Activated naive CD8-positive, alpha-beta T cell treated with anti-CD3 and anti-CD28 coated beads, Interleukin-2, amount 10 ng/mL, durations not matched to agents 7 days and 5 days (primary cell): ENCODE data around the gene ICAM4. TPM values are rescaled to one million over a fixed set of nuclear protein-coding genes. Genes with fewer than 3 reads are reported as not detected.
A peak's percentile ranks its signal among the peaks of the same experiment; 100 is the strongest.
"Not testable (repeated sequence)": the region's sequence is repeated elsewhere in the genome, so short reads cannot be mapped to it uniquely, and the experiment has no call there.

Source experiments
- ATAC-seq: fragments of 150-1000 bp; cut with Tn5 transposase; one replicate; pipeline ENCODE4 v1.10.0; 2021; ENCODE audit warnings: low read depth, moderate library complexity
- POLR2A ChIA-PET: fragments of 350-600 bp; sonication (Branson Sonifier 250); formaldehyde crosslinking; loops from one replicate; lab custom pipeline; 2021; ENCODE audit warnings: antibody characterized with exemption; lab: Charles Lee
- DNase-seq: peaks from one replicate; pipeline ENCODE4 v3.0.0; 2021
- H3K27ac Mint-ChIP-seq: one replicate; pipeline ENCODE4 v1.8.0; 2022; ENCODE audit warnings: mild to moderate bottlenecking, mixed read lengths
- H3K27me3 Mint-ChIP-seq: one replicate; pipeline ENCODE4 v1.8.0; 2022; ENCODE audit warnings: mild to moderate bottlenecking, moderate library complexity, mixed read lengths
- H3K36me3 Mint-ChIP-seq: one replicate; pipeline ENCODE4 v1.8.0; 2021; ENCODE audit warnings: mild to moderate bottlenecking, mixed read lengths
- H3K4me1 Mint-ChIP-seq: one replicate; pipeline ENCODE4 v1.8.0; 2021; ENCODE audit warnings: mixed read lengths
- H3K4me3 Mint-ChIP-seq: one replicate; pipeline ENCODE4 v1.8.0; 2022; ENCODE audit warnings: mild to moderate bottlenecking, moderate library complexity, mixed read lengths
- H3K9me3 Mint-ChIP-seq: one replicate; pipeline ENCODE4 v1.8.0; 2021; ENCODE audit warnings: mixed read lengths
- total RNA-seq, 2 experiments: library from RNA; stranded (reverse); gene quantifications; one replicate each; pipeline ENCODE4 v1.2.3, GENCODE V29; 2021

Gene ICAM4
- total RNA-seq, 2 experiments from 2014 or later = 1.2 to 1.7 TPM

DNA sequence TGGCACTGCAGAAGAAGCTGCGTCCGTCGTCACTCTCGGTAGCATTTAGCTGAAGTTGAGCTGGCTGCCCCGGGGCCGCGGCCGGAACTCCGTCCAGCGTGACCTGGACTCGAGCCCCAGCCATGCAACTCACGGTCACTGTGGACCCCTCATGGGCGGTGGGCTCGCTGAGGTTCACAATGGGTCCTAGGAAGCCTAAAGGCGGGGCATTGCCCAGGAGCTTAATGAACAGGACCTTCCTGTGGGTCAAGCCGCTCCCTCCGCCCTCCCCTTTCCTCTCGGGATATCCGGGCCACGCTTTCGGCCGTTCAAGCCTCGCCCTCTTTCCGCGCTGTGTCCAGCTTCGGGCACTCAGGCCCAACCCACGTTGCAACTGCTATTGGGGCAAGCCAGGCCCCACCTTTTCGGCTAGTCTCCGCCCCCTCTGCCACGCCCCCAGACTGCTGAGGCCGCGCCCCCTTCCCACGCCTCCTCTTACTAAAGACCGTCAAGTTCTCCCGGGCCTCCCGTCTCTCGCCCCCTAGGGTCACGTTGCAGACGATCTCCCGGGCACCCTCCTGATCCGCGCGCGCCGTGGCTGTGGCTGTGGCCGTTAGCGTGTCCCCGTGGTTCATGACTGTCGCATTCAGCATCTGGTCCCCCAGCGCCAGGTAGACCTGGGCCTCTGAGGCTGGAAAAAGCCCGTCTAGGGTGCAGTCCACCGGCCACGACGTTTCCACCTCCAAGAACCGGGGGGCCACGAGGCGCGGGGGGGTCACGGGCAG lies 48.0 kb downstream of the ICAM4 start:
- POLR2A ChIA-PET = interaction anchor here (1.1 to 2.2 kb wide), 6 partner anchors 8 to 54 kb away, joined by 3 to 12 read pairs (median 6); partner anchors contain the start of genes FDX2 and TYK2
- Mint-ChIP-seq H3K36me3 (peaks cover 12% of the 10 kb centered on the region), H3K27me3 (no peaks in the 10 kb centered on the region), H3K27ac (no peak overlapping the region), H3K4me1 (peaks cover 33% of the 10 kb centered on the region), H3K4me3 (no peak overlapping the region), H3K9me3 (no peaks in the 10 kb centered on the region)
- DNase-seq (peak; percentile 61), ATAC-seq (no peak)

- no peak overlapping the region for H3K27ac Mint-ChIP-seq
- POLR2A ChIA-PET = interaction anchor here (1.7 kb wide), 1 partner anchor 47 kb away, joined by 5 read pairs; no protein-coding TSS in a partner anchor
- no peak overlapping the region for H3K4me3 Mint-ChIP-seq
These were observed 48.7 kb downstream of the ICAM4 start for GRCh38 chr19:10335352-10335985.

GRCh38 chr19:10336725-10337124 lies 50.0 kb downstream of the ICAM4 start:
- not testable (repeated sequence) for H3K27ac Mint-ChIP-seq
- POLR2A ChIA-PET = interaction anchor here (0.6 to 1.3 kb wide), 3 partner anchors 44 to 326 kb away, joined by 3 to 4 read pairs (median 4); partner anchors contain the start of gene TYK2

More at GRCh38 chr19:10335352-10335985, 48.7 kb downstream of the ICAM4 start:
- DNase-seq (no peak), ATAC-seq (no peak)
- Mint-ChIP-seq H3K4me1 (peaks cover 35% of the 10 kb centered on the region), H3K9me3 (no peaks in the 10 kb centered on the region), H3K36me3 (peaks cover 12% of the 10 kb centered on the region), H3K27me3 (no peaks in the 10 kb centered on the region)

More at GRCh38 chr19:10336725-10337124, 50.0 kb downstream of the ICAM4 start:
- Mint-ChIP-seq H3K4me1 (peaks cover 36% of the 10 kb centered on the region), H3K4me3 (peak overlapping the region; percentile 30), H3K36me3 (peaks cover 12% of the 10 kb centered on the region)
- ATAC-seq, H3K9me3 Mint-ChIP-seq, H3K27me3 Mint-ChIP-seq, DNase-seq: not testable (repeated sequence)

Other genes with a start within 250 kb of the ICAM4 start
- gene SHFL, start 200.6 kb upstream of the ICAM4 start, total RNA-seq = 100 to 1,000 TPM; 118 to 126 TPM
- gene ANGPTL6, start 184.3 kb upstream of the ICAM4 start, total RNA-seq = 1 to 10 TPM; 3.8 to 4.7 TPM
- 100 to 1,000 TPM; 104 to 112 TPM for gene PPAN, start 180.6 kb upstream of the ICAM4 start, total RNA-seq
- 10 to 100 TPM; 51.8 to 53.6 TPM for gene P2RY11, start 175.3 kb upstream of the ICAM4 start, total RNA-seq
- gene EIF3G, start 167.1 kb upstream of the ICAM4 start, total RNA-seq = 100 to 1,000 TPM; 262 to 264 TPM
- 100 to 1,000 TPM; 347 to 384 TPM for gene DNMT1, start 92.0 kb upstream of the ICAM4 start, total RNA-seq
- 1 to 10 TPM; 6.4 to 7.1 TPM for gene S1PR2, start 55.6 kb upstream of the ICAM4 start, total RNA-seq
- gene MRPL4, start 34.7 kb upstream of the ICAM4 start, total RNA-seq = 10 to 100 TPM; 55.8 to 59.9 TPM
- gene ICAM1, start 15.8 kb upstream of the ICAM4 start, total RNA-seq = 10 to 100 TPM in 1 of 2 experiments, 1 to 10 TPM in 1; 9.5 to 11.7 TPM
- under 1 TPM; 0.62 to 0.83 TPM for gene ICAM5, start 3.0 kb downstream of the ICAM4 start, total RNA-seq
- gene ZGLP1, start 22.9 kb downstream of the ICAM4 start, total RNA-seq = 1 to 10 TPM; 3.9 to 5.0 TPM
- gene FDX2, start 29.1 kb downstream of the ICAM4 start, total RNA-seq = 1 to 10 TPM; 7.6 to 9.4 TPM
- 10 to 100 TPM; 77.9 to 78.5 TPM for gene RAVER1, start 46.6 kb downstream of the ICAM4 start, total RNA-seq
- 100 to 1,000 TPM; 182 to 189 TPM for gene ICAM3, start 52.7 kb downstream of the ICAM4 start, total RNA-seq
- gene TYK2, start 93.6 kb downstream of the ICAM4 start, total RNA-seq = 100 to 1,000 TPM; 277 to 290 TPM
- 100 to 1,000 TPM; 242 to 248 TPM for gene CDC37, start 116.6 kb downstream of the ICAM4 start, total RNA-seq
- 10 to 100 TPM; 28.2 to 29.2 TPM for gene PDE4A, start 133.6 kb downstream of the ICAM4 start, total RNA-seq
- 10 to 100 TPM; 82.2 to 82.7 TPM for gene KEAP1, start 216.4 kb downstream of the ICAM4 start, total RNA-seq
- gene S1PR5, start 230.5 kb downstream of the ICAM4 start, total RNA-seq = 1 to 10 TPM; 3.3 to 4.7 TPM